GM19467 (cell line): Measurements from ENCODE around the gene F8A1.
"Not testable (repeated sequence)": the region's sequence is repeated elsewhere in the genome, so short reads cannot be mapped to it uniquely, and the experiment has no call there.

ENCODE experiments used
- ATAC-seq: cut with Tn5 transposase; IDR thresholded peaks from one replicate; pipeline ENCODE4 v1.9.1; 2021; ENCODE audit warnings: mild to moderate bottlenecking, moderate library complexity; ENCODE audit not compliant: unreplicated experiment

Gene F8A1

GRCh38 chrX:154886069-154886788 lies at the start of gene F8A1:
Gene F8A1, plus strand, starts transcription at chrX:154886355. Its CDS starts 20 bp downstream, at chrX:154886375.
- ATAC-seq, result peak; percentile 64

- no peak for ATAC-seq
Measured at GRCh38 chrX:154840856-154841255, 45.3 kb upstream of the F8A1 start.

GRCh38 chrX:154850957-154851611 lies 35.1 kb upstream of the F8A1 start:
- no peak for ATAC-seq

- no peak for ATAC-seq
Measured at GRCh38 chrX:154855256-154855655, 30.9 kb upstream of the F8A1 start.

- not testable (repeated sequence) for ATAC-seq
Measured at GRCh38 chrX:154868522-154868921, 17.6 kb upstream of the F8A1 start.

- no peak for ATAC-seq
Measured at GRCh38 chrX:154873329-154873728, 12.8 kb upstream of the F8A1 start.

GRCh38 chrX:154884069-154884468 lies 2.1 kb upstream of the F8A1 start:
- ATAC-seq, result not testable (repeated sequence)

- not testable (repeated sequence) for ATAC-seq
Measured at GRCh38 chrX:154885057-154885456, 1.1 kb upstream of the F8A1 start.

- not testable (repeated sequence) for ATAC-seq
Measured at GRCh38 chrX:154885549-154885948, 606 bp upstream of the F8A1 start.

GRCh38 chrX:154886789-154887221 lies 650 bp downstream of the F8A1 start:
- ATAC-seq, result peak; percentile 39

- ATAC-seq, result no peak
Measured at GRCh38 chrX:154890990-154891639, 5.0 kb downstream of the F8A1 start.

- ATAC-seq, result no peak
Measured at GRCh38 chrX:154892296-154892695, 6.1 kb downstream of the F8A1 start.

- ATAC-seq, result no peak
Measured at GRCh38 chrX:154900323-154900722, 14.2 kb downstream of the F8A1 start.

- ATAC-seq, result no peak
Measured at GRCh38 chrX:154902408-154902807, 16.3 kb downstream of the F8A1 start.

GRCh38 chrX:154908821-154909220 lies 22.7 kb downstream of the F8A1 start:
- no peak for ATAC-seq

GRCh38 chrX:154910048-154910447 lies 23.9 kb downstream of the F8A1 start:
- not testable (repeated sequence) for ATAC-seq

- not testable (repeated sequence) for ATAC-seq
Measured at GRCh38 chrX:154910528-154910927, 24.4 kb downstream of the F8A1 start.

GRCh38 chrX:154914052-154914451 lies 27.9 kb downstream of the F8A1 start:
- no peak for ATAC-seq

- peak; percentile 70 for ATAC-seq
Measured at GRCh38 chrX:154918060-154918483, 31.9 kb downstream of the F8A1 start.

- not testable (repeated sequence) for ATAC-seq
Measured at GRCh38 chrX:154924771-154925170, 38.6 kb downstream of the F8A1 start.
